Testis (tissue), 2 donors: ENCODE data around the gene SCGB3A1.

Experiments
- CTCF ChIP-seq, 3 experiments: fragments of 450-650 bp in 2 of 3; fragments of 200-600 bp in 1 of 3; sonication (generic) in 1 of 3; IDR thresholded peaks; one replicate each; pipeline ENCODE4 v1.5.1; 2016 to 2019; ENCODE audit warnings: antibody characterized with exemption in 3 of 3, mild to moderate bottlenecking in 2 of 3, moderate library complexity in 1 of 3
- POLR2A ChIP-seq: fragments of 450-650 bp; IDR thresholded peaks from one replicate; pipeline ENCODE4 v1.6.1; 2017; ENCODE audit warnings: antibody characterized with exemption, mild to moderate bottlenecking, moderate library complexity

GRCh38 chr5:180592176-180592575 lies 877 bp upstream of the SCGB3A1 start:
- TF ChIP-seq CTCF (IDR thresholded peaks at IDR 0.05) (no peak), POLR2A (no peak)
